T-helper 9 cell (primary cell): Measurements from ENCODE around the gene GINS1.
"Not testable (repeated sequence)": the region's sequence is repeated elsewhere in the genome, so short reads cannot be mapped to it uniquely, and the experiment has no call there.

Experiments
- DNase-seq: peaks from one replicate; pipeline ENCODE4 v3.0.0-alpha.2; 2020

GINS1 gene

DNA sequence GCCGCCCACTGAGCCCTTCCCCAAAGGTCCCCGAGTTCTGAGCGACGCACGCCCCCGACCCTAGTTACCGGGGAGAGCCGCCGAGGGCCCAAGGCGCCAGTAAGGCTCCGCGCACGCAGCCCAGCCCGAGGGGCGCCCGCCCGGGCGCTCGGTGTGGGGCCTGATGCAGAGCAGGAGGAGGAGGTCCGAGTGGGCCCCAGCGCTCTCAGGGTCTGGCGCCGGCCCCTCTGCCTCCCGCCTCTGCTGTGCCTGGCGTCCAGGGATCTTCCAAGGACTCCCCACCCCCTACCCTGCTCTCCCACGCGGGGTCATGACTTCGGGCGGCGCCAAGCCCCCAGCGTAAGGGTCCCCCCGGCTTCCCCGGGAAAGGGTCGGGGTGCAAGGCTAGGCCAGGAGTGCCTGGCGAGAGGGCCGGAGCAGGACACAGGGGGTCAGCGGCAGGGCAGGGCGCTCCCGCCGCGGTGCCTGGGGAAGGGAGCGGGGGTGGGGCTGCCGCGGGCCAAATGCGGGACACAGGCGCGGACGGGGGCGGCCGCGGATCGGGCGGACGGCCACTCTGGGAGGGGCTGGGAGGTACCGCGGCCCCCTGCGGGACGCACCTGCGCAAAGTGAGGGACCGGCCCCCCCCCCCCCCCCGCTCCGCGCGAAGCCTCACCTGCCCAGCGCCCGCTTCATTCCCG is 17.5 kb upstream of the GINS1 start:
- DNase-seq = peak; percentile 7

DNA sequence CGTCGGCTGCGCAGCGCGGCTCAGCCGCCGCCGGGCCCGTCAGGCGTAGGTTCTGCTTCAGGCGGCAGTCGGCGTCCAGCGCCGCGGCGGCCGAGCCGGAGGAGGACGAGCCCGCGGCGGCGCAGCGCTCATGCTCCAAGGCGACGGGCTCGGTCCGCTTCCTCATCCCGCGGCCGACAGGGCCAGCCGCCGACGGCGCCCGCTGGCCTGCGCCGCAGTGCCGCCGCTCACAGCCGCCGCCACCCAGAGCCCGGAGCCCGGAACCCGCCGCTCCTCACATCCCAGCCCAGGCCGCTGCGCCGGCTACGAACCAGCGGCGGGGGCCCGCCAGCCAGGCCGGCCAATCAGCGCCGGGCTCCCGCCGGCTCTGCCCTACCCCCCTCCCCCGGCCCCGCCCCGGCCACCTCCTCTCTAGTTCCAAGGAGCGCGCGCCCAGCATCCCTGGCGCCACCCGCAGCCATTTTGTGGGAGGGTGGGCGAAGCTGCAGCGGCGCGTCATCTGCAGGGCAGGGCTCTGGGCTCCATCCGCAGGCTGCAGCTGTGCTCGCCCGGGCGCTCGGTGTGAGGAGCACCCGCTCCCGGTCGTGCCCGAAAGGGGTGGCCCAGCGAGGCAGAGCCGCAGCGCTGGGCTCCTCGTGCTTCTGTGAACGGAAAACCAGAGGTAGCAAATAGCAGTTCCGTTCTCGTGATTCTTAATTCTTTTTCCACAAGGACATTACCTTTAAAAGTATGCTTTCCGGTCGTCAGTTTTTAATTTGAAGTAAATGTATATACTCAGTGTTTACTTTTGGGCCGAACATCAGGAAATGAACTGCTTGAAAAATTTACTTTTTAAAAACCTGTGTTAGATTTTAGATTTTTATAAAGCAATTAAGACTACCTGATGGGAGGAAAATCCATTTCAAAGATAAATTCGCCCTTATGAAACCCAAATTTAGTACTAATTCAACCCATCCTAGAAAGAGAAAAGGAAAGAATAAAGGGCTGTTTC is 16.6 kb upstream of the GINS1 start, which contains the start of gene ABHD12:
Gene ABHD12 (minus strand): TSS at position 298 of the 991 bp plus-strand sequence. CDS start 132 bp downstream, at position 166.
- peak; percentile 94 for DNase-seq

DNA sequence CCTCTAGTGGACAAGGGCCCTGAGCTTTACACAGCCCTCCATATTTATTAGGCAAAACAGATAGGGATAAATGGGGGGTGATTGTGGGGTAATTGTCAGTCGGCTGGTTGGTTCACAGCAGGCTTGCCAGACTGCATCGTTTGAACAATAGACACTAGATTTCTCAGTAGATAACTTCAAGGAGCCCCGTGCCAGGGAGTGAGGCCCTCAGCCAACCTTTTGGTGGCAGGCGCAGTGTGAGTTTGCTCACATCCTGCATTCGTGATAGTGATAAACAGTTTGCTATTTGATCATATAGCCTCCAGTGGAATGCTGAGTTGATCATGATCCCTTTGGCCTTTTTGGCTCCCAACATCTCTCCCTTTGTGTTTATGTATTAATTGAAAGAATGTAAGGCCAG is 13.2 kb upstream of the GINS1 start:
- DNase-seq = no peak

DNA sequence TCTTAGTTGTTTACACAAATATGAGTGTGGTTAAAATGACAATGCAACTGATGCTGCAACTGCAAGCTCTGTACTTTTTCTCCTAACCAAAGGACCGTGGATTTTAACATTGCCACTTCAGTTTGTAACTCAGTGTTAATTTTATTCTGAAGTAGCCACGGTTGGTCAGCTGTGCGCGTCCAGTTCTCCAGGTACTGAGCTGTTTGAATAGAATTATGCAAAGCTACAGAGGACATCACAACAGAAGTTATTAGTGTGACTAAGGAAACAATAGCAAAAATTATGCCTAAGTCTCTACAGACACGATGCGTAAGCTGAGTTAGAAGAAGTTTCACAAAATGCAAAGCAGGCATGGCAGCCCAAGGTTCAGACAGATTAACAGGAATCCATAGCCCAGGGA is 12.5 kb upstream of the GINS1 start:
- no peak for DNase-seq

DNA sequence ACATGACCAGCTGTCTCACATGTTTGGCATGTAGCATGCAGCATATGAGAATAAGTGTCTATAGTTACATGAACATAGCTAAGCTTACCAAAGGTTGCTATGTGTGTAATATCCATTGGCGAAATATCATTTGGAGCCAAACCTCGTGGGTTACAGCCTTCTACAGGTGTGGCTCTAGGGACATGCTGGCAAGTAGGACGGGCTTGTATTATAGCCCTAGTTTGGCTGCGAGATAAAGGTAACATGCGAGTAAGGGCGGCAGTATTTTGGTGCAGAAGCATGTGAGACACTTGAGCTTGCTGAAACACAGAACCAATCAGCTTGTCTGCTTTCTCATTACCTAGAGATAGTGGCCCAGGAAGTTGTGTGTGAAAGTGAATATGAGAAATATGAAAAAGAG is 10.4 kb upstream of the GINS1 start:
- no peak for DNase-seq

DNA sequence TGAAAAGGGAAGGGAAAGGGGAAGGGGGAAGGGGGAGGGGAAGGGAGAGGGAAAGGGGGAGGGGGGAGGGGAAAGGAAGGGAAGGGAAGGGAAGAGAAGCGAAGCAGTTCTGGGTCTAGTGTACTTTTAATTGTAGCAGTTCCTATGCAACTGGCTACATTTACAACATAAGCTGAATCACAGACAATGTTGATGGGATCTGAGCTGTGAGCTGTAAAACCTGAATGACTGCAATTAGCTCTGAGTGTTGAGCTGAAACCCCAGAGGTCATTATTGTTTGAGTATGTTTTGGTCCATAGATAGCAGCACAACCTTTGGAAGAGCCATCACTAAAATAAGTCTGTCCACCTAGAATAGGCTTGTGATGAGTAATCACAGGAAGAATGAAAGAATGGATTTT is 9.7 kb upstream of the GINS1 start:
- DNase-seq = no peak

DNA sequence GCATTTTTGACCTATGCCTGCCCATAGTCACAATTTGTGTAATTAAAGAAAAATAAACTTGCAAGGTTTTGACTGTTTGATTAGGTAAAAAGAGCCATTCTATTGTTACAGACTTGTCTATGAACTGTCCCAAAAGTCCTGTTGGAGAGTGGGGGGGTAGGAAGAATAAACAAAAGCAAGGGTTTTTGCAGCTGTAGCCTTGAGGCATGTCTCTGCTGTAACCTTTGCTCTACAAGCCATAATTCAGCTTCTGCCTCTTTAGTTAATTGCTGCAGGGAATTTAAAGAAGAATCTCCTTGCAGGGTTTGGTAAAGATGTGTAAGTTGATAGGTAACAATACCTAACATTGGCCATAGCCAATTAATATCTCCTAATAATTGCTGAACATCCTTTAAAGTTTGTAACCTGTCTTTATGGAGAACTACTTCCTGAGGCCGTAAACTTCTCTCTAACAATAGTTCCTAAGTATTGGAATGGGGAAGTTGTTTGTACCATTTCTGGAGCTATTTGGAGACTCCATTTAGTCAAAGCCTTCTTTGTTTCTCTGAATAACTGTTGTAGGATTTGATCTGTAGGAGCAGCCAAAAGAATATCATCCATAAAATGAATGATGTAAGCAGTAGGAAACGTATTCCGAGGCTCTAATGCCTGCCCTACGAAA is 9.0 kb upstream of the GINS1 start:
- no peak for DNase-seq

DNA sequence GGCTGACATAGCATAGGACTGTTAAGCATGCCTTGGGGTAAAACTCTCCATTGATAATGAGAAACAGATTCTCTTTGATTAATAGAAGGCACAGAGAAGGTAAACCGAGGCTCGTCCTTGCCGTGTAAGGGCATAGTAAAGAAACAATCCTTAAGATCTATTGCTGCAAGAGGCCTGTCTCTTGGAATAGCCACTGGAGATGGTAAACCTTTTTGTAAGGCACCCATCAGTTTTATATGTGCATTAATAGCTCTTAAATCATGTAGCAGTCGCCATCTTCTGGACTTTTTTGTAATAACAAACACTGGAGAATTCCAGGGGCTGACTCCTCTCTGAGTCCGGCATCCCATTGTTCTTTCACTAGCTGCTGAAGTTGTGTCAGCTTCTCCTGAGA is 8.4 kb upstream of the GINS1 start:
- DNase-seq = no peak

DNA sequence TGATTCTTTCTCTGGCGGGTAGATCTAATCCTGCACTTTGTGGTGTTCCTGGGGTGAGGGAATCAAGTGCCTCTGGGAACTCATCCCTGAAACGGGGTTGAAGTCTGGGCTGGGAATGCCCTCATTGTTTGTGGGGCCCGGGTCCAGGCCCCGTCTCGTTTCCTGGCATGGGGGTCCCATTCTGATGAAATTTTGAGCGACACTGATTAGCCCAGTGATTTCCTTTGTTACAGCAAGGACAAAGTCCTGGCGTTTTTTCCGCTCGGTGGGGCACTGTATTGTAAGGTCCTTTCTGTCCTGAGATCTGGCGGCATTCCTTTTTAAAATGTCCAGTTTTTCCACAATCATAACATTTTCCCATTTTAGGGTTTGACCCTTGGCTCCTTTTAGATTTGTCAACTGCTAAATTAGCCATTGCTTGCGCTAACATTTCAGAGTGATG is 7.2 kb upstream of the GINS1 start:
- not testable (repeated sequence) for DNase-seq

DNA sequence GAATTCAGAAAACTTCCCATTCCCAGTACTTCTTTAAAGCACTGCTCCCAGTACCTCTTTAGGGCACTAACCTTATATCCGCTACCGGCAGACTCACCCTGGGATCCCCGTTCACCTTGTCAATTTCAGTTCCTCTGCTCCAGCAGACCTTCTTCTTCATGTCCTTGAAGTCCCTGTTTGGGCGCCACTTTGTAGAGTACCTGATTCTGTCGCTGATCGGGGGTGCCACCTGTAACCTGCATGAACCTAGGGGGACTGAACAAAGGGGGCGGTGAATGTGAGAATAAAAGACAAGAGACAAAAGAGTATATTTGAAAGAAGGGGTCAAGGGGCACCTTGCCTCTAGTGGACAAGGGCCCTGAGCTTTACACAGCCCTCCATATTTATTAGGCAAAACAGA is 4.9 kb upstream of the GINS1 start:
- DNase-seq = no peak

DNA sequence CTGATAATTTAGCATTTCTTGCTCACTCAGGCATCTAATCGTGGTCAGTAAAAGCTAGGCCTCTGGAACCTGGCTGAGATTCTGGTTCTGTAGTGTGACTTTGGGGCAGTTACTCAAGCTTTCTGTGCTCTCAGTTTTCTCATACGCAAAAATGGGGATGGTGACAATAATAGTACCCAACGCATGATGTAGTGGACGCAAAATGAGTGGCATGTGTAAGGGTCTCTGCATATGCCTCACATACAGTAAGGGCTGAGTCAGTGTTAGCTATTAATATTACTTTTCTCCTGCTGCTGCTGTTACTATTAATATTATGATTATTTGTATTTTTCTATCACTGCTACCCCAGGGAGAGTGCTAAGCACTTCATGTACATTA is 686 bp downstream of the GINS1 start:
- DNase-seq = no peak

DNA sequence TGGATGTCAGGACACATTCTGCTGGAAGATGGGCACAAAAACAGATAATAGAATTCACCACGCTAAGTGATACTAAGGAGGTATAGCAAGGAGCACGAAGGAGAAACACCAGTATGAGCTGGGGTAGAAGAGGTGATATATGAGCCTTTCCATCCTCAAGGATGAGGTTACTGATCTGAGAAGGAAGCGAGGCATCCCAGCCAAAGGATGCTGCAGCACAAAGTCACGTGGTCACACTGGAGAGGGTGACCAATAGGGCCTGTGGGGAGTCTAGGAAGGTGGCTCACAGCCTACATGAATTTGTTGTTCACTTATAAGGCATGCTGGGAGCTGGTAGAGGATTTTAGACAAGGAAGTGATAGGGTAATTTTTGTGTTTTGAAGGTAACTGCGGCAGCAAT is 1.4 kb downstream of the GINS1 start:
- DNase-seq = no peak

DNA sequence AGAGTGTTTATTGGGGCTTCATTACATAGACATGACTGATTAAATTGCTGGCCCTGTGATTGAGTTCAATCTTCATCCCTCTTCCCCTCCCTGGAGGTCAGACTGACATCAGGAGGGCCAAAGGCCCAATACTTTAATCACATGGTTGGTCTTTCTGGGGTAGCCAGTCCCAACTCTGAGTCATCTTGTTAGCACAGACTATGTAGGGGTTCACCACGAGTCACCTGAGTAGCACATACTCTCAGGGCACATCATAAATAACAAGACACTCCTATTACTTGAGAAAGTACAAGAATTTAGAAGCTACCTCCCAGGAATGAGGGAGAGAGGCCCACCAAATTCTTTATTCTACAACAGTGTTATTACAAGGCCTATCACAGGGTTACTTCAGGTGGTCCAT is 11.3 kb downstream of the GINS1 start:
- DNase-seq = no peak

DNA sequence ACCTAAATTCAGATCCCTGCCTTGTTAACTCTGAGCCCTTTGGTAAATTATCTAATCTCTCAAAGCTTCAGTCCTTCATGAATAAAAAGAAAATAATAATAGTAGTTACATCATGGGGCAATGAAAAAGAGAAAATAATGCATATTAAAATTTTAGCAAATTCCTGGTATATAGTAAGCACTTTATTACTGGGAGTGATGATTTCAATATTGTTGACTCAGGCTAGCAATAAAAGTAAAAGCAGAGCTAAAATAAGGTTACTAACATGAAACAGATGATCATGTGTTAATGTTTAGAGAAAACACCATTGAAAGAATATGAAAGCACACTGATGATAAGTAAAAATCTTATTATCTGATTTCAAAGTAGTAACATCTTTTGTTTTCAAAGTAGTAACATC is 13.6 kb downstream of the GINS1 start:
- no peak for DNase-seq

DNA sequence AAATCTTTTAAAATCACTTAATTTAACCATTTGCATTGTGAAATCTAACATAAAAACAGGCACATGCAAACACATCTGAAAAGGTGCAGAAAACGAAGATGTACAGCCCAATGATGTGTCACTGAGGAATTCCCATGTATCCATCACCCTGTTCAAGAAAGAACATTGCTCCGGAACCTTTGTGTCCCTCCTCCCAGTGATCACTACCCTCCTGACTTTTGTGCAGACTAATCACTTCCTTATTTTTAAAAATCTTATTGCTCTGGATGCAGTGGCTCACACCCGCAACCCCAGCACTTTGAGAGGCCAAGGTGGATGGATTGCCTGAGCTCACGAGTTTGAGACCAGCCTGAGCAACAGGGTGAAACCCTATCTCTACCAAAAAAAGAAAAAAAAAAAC is 14.6 kb downstream of the GINS1 start:
- no peak for DNase-seq

DNA sequence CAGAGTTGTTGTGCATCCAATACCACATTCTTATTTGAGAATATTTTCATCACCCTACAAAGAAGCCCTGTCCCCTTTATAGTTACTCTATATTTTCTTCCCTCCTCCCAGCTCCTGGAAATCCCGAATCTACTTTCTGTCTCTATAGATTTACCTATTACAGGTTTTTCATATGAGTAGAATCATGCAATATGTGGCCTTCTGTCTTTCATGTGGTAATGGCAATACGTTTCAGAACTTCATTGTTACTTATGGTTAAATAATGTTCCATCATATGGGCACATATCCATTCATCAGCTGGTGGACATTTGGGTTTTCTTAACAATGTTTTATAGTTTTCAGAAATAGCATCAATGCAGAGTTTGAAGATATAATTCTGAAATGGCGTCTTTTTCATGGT is 17.1 kb downstream of the GINS1 start:
- no peak for DNase-seq

DNA sequence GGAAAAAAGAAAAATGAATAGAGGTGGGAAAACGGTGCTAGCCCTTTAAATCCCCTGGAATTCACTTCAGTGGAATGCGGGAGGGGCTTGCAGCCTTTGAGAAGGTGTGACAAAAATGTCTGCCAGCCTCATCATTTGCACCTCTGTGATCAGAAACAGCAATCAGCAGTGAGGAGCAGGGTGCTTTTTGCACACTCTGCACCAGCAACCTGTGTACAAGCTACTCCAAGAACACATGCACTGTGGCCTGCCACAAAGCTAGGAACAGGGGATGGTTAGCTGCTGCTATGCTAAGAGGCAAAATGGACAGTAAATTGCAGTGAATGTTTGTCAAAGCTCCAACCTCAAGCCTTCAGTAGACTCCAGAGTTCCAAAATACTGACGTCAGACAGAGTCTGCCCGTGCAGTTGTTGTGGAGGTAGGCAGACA is 29.7 kb downstream of the GINS1 start:
- no peak for DNase-seq

DNA sequence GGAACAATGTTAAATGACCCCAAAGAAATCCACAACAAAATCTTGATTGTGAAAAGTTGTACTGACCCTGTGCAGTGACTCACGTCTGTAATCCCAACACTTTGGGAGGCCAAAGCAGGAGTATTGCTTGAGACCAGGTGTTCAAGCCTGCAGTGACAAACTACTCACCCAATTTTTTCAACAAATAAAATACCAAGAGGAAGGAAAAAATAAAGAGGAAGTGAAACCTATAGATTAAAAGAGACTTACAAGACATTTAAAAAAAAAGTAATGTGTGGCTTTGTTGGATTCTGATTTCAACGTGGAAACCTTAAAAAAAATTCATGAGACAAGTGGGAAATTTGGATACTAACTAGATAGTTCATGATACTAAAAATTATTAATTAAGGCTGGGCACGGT is 31.9 kb downstream of the GINS1 start:
- no peak for DNase-seq

DNA sequence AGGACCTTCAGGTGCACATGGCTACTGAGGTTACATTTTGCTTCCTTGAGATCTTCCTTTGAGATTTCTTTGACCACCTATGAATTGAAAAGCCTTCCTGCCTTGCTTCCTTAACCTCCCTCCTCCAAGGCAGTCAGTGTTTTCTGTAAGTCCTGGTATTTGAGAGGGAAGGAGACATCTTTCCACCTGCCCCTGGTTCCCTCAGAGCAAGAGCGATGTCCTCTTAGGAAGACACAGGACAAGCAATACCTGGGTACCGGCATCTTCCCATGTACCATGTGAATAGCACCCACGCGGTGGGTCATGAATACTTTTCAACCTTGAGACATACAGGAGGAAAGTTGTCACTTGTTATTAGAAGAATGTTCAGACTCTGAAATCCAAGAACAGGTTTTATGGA is 37.1 kb downstream of the GINS1 start:
- DNase-seq = no peak

DNA sequence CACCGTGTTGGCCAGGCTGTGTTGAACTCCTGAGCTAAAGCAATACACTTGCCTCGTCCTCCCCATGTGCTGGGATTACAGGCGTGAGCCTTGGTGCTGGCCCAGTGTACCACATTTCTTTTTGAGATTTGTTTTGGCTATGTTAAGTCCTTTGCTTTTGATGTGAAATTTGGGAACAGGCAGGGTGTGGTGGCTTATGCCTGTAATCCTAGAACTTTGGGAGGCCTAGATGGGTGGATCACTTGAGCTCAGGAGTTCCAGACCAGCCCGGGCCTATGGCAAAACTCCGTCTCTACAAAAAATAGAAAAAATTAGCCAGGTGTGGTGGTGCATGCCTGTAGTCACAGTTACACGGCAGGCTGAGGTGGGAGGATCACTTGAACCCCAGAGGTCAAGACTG is 40.2 kb downstream of the GINS1 start:
- no peak for DNase-seq

DNA sequence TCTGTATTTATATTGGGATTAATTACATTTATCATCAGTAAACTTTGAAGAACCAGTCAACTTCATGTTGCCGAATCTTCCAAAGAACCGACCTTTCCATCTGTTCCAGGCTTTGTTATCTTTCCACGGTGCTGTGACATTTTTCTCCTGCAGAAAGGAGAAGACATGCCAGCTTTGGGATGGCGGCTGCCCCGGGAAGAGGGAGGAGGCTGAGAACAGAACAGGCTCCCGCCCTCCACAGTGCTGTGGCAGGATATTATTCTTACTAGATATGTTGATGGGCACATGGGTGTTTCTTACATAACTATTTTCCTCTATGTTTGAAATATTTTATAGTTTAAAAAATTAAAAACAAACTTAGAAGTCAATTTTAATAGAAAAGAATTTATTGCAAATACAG is 44.9 kb downstream of the GINS1 start:
- no peak for DNase-seq

DNA sequence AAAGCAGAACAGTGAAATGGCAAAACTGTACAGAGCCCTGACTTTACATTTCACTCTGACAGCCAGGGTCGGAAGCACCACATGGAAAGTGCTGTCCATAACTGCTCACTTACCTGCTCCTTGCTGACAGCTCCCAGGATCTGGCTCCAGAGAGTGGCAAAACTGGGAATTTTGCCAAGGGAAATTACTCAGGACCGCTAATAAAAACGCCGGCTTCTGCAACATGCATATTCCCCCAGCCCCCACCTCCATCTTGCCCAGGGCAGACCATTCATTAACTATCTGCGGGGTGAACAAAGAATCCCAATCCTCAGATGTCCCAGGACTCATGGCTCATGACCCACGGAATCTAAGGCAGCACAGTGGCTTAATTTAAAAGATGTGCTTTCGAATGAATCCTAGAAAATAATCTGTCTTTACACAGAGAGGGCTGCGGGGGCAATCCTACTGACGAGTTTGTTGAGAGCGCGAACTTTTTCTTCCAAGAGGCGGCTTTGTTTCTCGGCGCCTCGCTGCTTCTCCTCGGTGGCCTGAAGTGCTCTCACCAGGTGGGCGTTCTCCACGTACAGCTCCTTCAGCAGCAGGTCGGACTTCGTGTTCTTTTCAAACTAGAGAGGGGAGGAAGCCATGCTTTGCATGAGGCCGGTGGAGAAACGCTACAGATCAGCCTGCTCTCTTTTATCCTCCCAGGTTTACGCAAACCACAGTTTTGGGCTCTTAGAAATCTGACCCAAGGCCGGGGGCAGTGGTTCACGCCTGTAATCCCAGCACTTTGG is 45.8 kb downstream of the GINS1 start:
- no peak for DNase-seq
